WTC11 (cell line): ENCODE results near the gene GRP.

ENCODE experiments used
- GABPB1 ChIP-seq: sonication (generic); formaldehyde crosslinking; IDR thresholded peaks from 2 replicates; pipeline ENCODE4 v1.8.1; 2023; ENCODE audit warnings: mild to moderate bottlenecking, missing genetic modification reagents
- MXD4 ChIP-seq: fragments of 250-450 bp; sonication (Bioruptor Pico); IDR thresholded peaks from 2 replicates; pipeline ENCODE4 v1.8.0; 2021; ENCODE audit warnings: mild to moderate bottlenecking, moderate library complexity, borderline replicate concordance
- NFYB ChIP-seq: sonication (generic); formaldehyde crosslinking; conservative IDR thresholded peaks from 2 replicates; pipeline ENCODE4 v1.8.0; 2022; ENCODE audit warnings: low read depth, missing genetic modification reagents
- NR1H2 ChIP-seq: sonication (generic); formaldehyde crosslinking; IDR thresholded peaks from 2 replicates; pipeline ENCODE4 v1.9.0; 2021; ENCODE audit warnings: mild to moderate bottlenecking, moderate library complexity, missing genetic modification reagents
- SP1 ChIP-seq: sonication (generic); formaldehyde crosslinking; conservative IDR thresholded peaks from 2 replicates; pipeline ENCODE4 v1.8.1; 2022; ENCODE audit warnings: missing genetic modification reagents
- TF ChIP-seq, protein P1 (sequence below): sonication (generic); formaldehyde crosslinking; IDR thresholded peaks from 2 replicates; pipeline ENCODE4 v1.8.1; 2023; ENCODE audit warnings: mild to moderate bottlenecking, moderate library complexity, missing genetic modification reagents
- TF ChIP-seq, protein P2 (sequence below): sonication (generic); formaldehyde crosslinking; IDR thresholded peaks from 2 replicates; pipeline ENCODE4 v1.8.1; 2022; ENCODE audit warnings: low read depth, mild to moderate bottlenecking, moderate library complexity, missing genetic modification reagents, borderline replicate concordance
- TF ChIP-seq, protein P3 (sequence below): fragments of 200-600 bp; IDR thresholded peaks from 2 replicates; pipeline ENCODE4 v1.8.0; 2022; ENCODE audit warnings: antibody characterized with exemption
- TF ChIP-seq, protein P4 (sequence below): sonication (generic); formaldehyde crosslinking; IDR thresholded peaks from 2 replicates; pipeline ENCODE4 v1.8.0; 2022; ENCODE audit warnings: mild to moderate bottlenecking, missing genetic modification reagents
- TF ChIP-seq, protein P5 (sequence below): fragments of 250-450 bp; sonication (Bioruptor Pico); IDR thresholded peaks from 2 replicates; pipeline ENCODE4 v1.9.0; 2021; ENCODE audit warnings: mild to moderate bottlenecking, borderline replicate concordance
- TF ChIP-seq, protein P6 (sequence below): fragments of 250-450 bp; sonication (Bioruptor Pico); IDR thresholded peaks from 2 replicates; pipeline ENCODE4 v1.9.0; 2021; ENCODE audit warnings: mild to moderate bottlenecking

DNA sequence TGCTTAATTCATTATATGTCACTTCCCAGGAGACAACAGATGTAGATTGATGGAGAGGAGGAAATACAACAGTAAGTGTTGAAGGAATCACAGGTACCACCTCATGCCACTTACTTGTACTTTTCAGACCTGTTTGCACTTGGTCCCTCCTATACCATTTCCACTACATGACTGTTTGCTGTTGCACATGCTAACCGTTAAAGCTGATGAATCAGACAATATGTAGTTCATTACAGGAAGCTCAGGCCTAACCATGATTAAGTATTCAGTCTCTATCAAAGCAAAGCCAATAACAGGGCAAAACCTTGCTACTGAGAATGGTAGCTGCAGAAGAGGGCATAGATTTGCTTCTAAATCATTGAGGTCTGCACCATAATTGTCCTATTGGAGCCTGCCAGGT, 30.2 kb upstream of the GRP start:
- no peak for TF ChIP-seq MXD4
- TF ChIP-seq, protein P1, sequence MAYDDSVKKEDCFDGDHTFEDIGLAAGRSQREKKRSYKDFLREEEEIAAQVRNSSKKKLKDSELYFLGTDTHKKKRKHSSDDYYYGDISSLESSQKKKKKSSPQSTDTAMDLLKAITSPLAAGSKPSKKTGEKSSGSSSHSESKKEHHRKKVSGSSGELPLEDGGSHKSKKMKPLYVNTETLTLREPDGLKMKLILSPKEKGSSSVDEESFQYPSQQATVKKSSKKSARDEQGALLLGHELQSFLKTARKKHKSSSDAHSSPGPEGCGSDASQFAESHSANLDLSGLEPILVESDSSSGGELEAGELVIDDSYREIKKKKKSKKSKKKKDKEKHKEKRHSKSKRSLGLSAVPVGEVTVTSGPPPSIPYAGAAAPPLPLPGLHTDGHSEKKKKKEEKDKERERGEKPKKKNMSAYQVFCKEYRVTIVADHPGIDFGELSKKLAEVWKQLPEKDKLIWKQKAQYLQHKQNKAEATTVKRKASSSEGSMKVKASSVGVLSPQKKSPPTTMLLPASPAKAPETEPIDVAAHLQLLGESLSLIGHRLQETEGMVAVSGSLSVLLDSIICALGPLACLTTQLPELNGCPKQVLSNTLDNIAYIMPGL (CRISPR knock-in tag) = no peak
- TF ChIP-seq, protein P2, sequence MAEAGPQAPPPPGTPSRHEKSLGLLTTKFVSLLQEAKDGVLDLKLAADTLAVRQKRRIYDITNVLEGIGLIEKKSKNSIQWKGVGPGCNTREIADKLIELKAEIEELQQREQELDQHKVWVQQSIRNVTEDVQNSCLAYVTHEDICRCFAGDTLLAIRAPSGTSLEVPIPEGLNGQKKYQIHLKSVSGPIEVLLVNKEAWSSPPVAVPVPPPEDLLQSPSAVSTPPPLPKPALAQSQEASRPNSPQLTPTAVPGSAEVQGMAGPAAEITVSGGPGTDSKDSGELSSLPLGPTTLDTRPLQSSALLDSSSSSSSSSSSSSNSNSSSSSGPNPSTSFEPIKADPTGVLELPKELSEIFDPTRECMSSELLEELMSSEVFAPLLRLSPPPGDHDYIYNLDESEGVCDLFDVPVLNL = no peak
- TF ChIP-seq, protein P3, sequence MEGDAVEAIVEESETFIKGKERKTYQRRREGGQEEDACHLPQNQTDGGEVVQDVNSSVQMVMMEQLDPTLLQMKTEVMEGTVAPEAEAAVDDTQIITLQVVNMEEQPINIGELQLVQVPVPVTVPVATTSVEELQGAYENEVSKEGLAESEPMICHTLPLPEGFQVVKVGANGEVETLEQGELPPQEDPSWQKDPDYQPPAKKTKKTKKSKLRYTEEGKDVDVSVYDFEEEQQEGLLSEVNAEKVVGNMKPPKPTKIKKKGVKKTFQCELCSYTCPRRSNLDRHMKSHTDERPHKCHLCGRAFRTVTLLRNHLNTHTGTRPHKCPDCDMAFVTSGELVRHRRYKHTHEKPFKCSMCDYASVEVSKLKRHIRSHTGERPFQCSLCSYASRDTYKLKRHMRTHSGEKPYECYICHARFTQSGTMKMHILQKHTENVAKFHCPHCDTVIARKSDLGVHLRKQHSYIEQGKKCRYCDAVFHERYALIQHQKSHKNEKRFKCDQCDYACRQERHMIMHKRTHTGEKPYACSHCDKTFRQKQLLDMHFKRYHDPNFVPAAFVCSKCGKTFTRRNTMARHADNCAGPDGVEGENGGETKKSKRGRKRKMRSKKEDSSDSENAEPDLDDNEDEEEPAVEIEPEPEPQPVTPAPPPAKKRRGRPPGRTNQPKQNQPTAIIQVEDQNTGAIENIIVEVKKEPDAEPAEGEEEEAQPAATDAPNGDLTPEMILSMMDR = no peak
- no peak for TF ChIP-seq GABPB1 (CRISPR knock-in tag)
- TF ChIP-seq, protein P4, sequence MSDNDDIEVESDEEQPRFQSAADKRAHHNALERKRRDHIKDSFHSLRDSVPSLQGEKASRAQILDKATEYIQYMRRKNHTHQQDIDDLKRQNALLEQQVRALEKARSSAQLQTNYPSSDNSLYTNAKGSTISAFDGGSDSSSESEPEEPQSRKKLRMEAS (CRISPR knock-in tag) = no peak
- TF ChIP-seq NFYB (CRISPR knock-in tag) = no peak
- no peak for TF ChIP-seq NR1H2 (CRISPR knock-in tag)
- TF ChIP-seq, protein P5, sequence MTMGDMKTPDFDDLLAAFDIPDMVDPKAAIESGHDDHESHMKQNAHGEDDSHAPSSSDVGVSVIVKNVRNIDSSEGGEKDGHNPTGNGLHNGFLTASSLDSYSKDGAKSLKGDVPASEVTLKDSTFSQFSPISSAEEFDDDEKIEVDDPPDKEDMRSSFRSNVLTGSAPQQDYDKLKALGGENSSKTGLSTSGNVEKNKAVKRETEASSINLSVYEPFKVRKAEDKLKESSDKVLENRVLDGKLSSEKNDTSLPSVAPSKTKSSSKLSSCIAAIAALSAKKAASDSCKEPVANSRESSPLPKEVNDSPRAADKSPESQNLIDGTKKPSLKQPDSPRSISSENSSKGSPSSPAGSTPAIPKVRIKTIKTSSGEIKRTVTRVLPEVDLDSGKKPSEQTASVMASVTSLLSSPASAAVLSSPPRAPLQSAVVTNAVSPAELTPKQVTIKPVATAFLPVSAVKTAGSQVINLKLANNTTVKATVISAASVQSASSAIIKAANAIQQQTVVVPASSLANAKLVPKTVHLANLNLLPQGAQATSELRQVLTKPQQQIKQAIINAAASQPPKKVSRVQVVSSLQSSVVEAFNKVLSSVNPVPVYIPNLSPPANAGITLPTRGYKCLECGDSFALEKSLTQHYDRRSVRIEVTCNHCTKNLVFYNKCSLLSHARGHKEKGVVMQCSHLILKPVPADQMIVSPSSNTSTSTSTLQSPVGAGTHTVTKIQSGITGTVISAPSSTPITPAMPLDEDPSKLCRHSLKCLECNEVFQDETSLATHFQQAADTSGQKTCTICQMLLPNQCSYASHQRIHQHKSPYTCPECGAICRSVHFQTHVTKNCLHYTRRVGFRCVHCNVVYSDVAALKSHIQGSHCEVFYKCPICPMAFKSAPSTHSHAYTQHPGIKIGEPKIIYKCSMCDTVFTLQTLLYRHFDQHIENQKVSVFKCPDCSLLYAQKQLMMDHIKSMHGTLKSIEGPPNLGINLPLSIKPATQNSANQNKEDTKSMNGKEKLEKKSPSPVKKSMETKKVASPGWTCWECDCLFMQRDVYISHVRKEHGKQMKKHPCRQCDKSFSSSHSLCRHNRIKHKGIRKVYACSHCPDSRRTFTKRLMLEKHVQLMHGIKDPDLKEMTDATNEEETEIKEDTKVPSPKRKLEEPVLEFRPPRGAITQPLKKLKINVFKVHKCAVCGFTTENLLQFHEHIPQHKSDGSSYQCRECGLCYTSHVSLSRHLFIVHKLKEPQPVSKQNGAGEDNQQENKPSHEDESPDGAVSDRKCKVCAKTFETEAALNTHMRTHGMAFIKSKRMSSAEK (CRISPR knock-in tag) = no peak
- no peak for TF ChIP-seq SP1 (CRISPR knock-in tag)
- TF ChIP-seq, protein P6, sequence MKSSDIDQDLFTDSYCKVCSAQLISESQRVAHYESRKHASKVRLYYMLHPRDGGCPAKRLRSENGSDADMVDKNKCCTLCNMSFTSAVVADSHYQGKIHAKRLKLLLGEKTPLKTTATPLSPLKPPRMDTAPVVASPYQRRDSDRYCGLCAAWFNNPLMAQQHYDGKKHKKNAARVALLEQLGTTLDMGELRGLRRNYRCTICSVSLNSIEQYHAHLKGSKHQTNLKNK (CRISPR knock-in tag) = no peak
